ENCODE measurements around the gene CUX1.
"Not testable (repeated sequence)": the region's sequence is repeated elsewhere in the genome, so short reads cannot be mapped to it uniquely, and the experiment has no call there.

CUX1 gene

GRCh38 chr7:101977249-101977648, 159.8 kb downstream of the CUX1 start:
- DNase-seq (ENCODE audit: low read depth in 2 of 3, low spot score in 1 of 3) = no peak

- no peak for DNase-seq (ENCODE audit: low read depth in 2 of 3, low spot score in 1 of 3)
Observed at GRCh38 chr7:101978683-101979082, 161.3 kb downstream of the CUX1 start.

GRCh38 chr7:101983147-101983811, 165.9 kb downstream of the CUX1 start:
- DNase-seq (ENCODE audit: low read depth in 2 of 3, low spot score in 1 of 3) = no peak

GRCh38 chr7:101984133-101984879, 166.9 kb downstream of the CUX1 start:
- no peak for DNase-seq (ENCODE audit: low read depth in 2 of 3, low spot score in 1 of 3)

GRCh38 chr7:101985057-101985902, 167.9 kb downstream of the CUX1 start:
- DNase-seq (ENCODE audit: low read depth in 2 of 3, low spot score in 1 of 3) = no peak

- DNase-seq (ENCODE audit: low read depth in 2 of 3, low spot score in 1 of 3) = no peak
Observed at GRCh38 chr7:101985903-101986734, 168.7 kb downstream of the CUX1 start.

- no peak for DNase-seq (ENCODE audit: low read depth in 2 of 3, low spot score in 1 of 3)
Observed at GRCh38 chr7:101987494-101987893, 170.1 kb downstream of the CUX1 start.

GRCh38 chr7:101988060-101988459, 170.6 kb downstream of the CUX1 start:
- DNase-seq (ENCODE audit: low read depth in 2 of 3, low spot score in 1 of 3) = not testable (repeated sequence)

GRCh38 chr7:101988513-101988912, 171.1 kb downstream of the CUX1 start:
- no peak for DNase-seq (ENCODE audit: low read depth in 2 of 3, low spot score in 1 of 3)

GRCh38 chr7:101989101-101989500, 171.7 kb downstream of the CUX1 start:
- no peak for DNase-seq (ENCODE audit: low read depth in 2 of 3, low spot score in 1 of 3)

GRCh38 chr7:101990811-101991418, 173.5 kb downstream of the CUX1 start:
- DNase-seq (ENCODE audit: low read depth in 2 of 3, low spot score in 1 of 3) = no peak

GRCh38 chr7:101991860-101992259, 174.4 kb downstream of the CUX1 start:
- no peak for DNase-seq (ENCODE audit: low read depth in 2 of 3, low spot score in 1 of 3)

GRCh38 chr7:101993311-101993710, 175.9 kb downstream of the CUX1 start:
- DNase-seq (ENCODE audit: low read depth in 2 of 3, low spot score in 1 of 3) = no peak

GRCh38 chr7:101995121-101995520, 177.7 kb downstream of the CUX1 start:
- no peak for DNase-seq (ENCODE audit: low read depth in 2 of 3, low spot score in 1 of 3)

GRCh38 chr7:101996131-101996691, 178.8 kb downstream of the CUX1 start:
- DNase-seq (ENCODE audit: low read depth in 2 of 3, low spot score in 1 of 3) = no peak

GRCh38 chr7:101996876-101997275, 179.4 kb downstream of the CUX1 start:
- DNase-seq (ENCODE audit: low read depth in 2 of 3, low spot score in 1 of 3) = no peak

GRCh38 chr7:101998029-101998905, 180.8 kb downstream of the CUX1 start:
- no peak for DNase-seq (ENCODE audit: low read depth in 2 of 3, low spot score in 1 of 3)

- DNase-seq (ENCODE audit: low read depth in 2 of 3, low spot score in 1 of 3) = no peak
Observed at GRCh38 chr7:101998906-101999240, 181.4 kb downstream of the CUX1 start.

- no peak for DNase-seq (ENCODE audit: low read depth in 2 of 3, low spot score in 1 of 3)
Observed at GRCh38 chr7:101999393-101999792, 182.0 kb downstream of the CUX1 start.
